K562 (cell line): ENCODE data around the gene SDHAF3. TPM values are rescaled to one million over a fixed set of nuclear protein-coding genes. Genes with fewer than 3 reads are reported as not detected.

Experiments
- CBX3 ChIP-seq, 2 experiments: IDR thresholded peaks; 1 replicate in 1 of 2; 2 replicates in 1 of 2; pipeline ENCODE4 v1.6.1; 2012; ENCODE audit warnings: inconsistent platforms in 2 of 2, low read length in 2 of 2, borderline replicate concordance in 1 of 2, control low read depth in 1 of 2
- CC2D1A ChIP-seq: fragments of 450-650 bp; IDR thresholded peaks from 2 replicates; pipeline ENCODE4 v1.6.1; 2017; ENCODE audit warnings: mild to moderate bottlenecking
- DACH1 ChIP-seq: fragments of 450-650 bp; IDR thresholded peaks from 2 replicates; pipeline ENCODE4 v1.6.1; 2018; ENCODE audit not compliant: partially characterized antibody
- EHMT2 ChIP-seq: fragments of 450-650 bp; IDR thresholded peaks from 2 replicates; pipeline ENCODE4 v1.6.1; 2018; ENCODE audit warnings: antibody characterized with exemption
- GABPA ChIP-seq: fragments of 200-800 bp; sonication (Bioruptor generic); conservative IDR thresholded peaks from 2 replicates; pipeline ENCODE4 v1.6.1; 2016; ENCODE audit warnings: low read depth, missing genetic modification characterization, missing compliant biosample characterization
- HOXB6 ChIP-seq: fragments of 250-450 bp; sonication (Bioruptor Pico); IDR thresholded peaks from 2 replicates; pipeline ENCODE4 v1.5.1; 2022; ENCODE audit warnings: mild to moderate bottlenecking, borderline replicate concordance
- MTF1 ChIP-seq: fragments of 250-450 bp; sonication (Bioruptor Pico); IDR thresholded peaks from 2 replicates; pipeline ENCODE4 v1.9.0; 2021; ENCODE audit warnings: moderate library complexity, mild to moderate bottlenecking, inconsistent platforms, borderline replicate concordance
- PHB ChIP-seq: fragments of 250-450 bp; sonication (Bioruptor Pico); IDR thresholded peaks from 2 replicates; pipeline ENCODE4 v1.5.0; 2021
- PHB2 ChIP-seq: fragments of 450-650 bp; IDR thresholded peaks from 2 replicates; pipeline ENCODE4 v1.6.1; 2017; ENCODE audit warnings: low read depth
- POLR2A ChIP-seq: fragments of 450-650 bp; conservative IDR thresholded peaks from 2 replicates; pipeline ENCODE4 v1.6.1; 2016
- RB1 ChIP-seq: fragments of 450-650 bp; IDR thresholded peaks from 2 replicates; pipeline ENCODE4 v1.6.1; 2017; ENCODE audit warnings: low read depth, mild to moderate bottlenecking
- SMC3 ChIP-seq: conservative IDR thresholded peaks from 2 replicates; pipeline ENCODE4 v1.6.1; 2011; ENCODE audit warnings: low read depth, low read length, improper control_type of control experiment; ENCODE audit not compliant: insufficient read depth
- SRSF7 ChIP-seq: fragments of 200-400 bp; formaldehyde crosslinking; optimal IDR thresholded peaks from 2 replicates; pipeline ENCODE3; 2017; ENCODE audit warnings: mild to moderate bottlenecking, low read depth, low read length
- TAF7 ChIP-seq: fragments of 450-650 bp; IDR thresholded peaks from 2 replicates; pipeline ENCODE4 v1.6.1; 2016; ENCODE audit warnings: missing genetic modification characterization, missing compliant biosample characterization
- TOE1 ChIP-seq, 2 experiments: fragments of 450-650 bp in 1 of 2; sonication (generic) in 1 of 2; formaldehyde crosslinking in 1 of 2; IDR thresholded peaks; 2 replicates each; pipeline versions ENCODE4 v1.7.1 to v1.8.0; 2016 to 2022; ENCODE audit warnings: borderline replicate concordance in 2 of 2, mild to moderate bottlenecking in 2 of 2, antibody characterized with exemption in 1 of 2, inconsistent platforms in 1 of 2, low read depth in 1 of 2, missing genetic modification reagents in 1 of 2, moderate library complexity in 1 of 2
- U2AF2 ChIP-seq: fragments of 200-400 bp; formaldehyde crosslinking; optimal IDR thresholded peaks from 2 replicates; pipeline ENCODE3; 2017; ENCODE audit warnings: low read depth, mild to moderate bottlenecking, low read length
- ZKSCAN8 ChIP-seq: fragments of 200-800 bp; sonication (Bioruptor generic); IDR thresholded peaks from 2 replicates; pipeline ENCODE4 v1.6.1; 2016; ENCODE audit warnings: missing genetic modification characterization, missing compliant biosample characterization
- ZNF175 ChIP-seq: fragments of 200-800 bp; sonication (Bioruptor generic); IDR thresholded peaks from 2 replicates; pipeline ENCODE4 v1.6.1; 2016; ENCODE audit warnings: low read depth, mild to moderate bottlenecking, missing genetic modification characterization, missing compliant biosample characterization
- ZNF24 ChIP-seq: fragments of 450-650 bp; IDR thresholded peaks from 2 replicates; pipeline ENCODE4 v1.6.1; 2016
- ZNF57 ChIP-seq: fragments of 450-650 bp; formaldehyde crosslinking; IDR thresholded peaks from 2 replicates; pipeline ENCODE4 v1.4.0; 2020; ENCODE audit warnings: mild to moderate bottlenecking, moderate library complexity
- ZNF780A ChIP-seq: fragments of 250-450 bp; sonication (Bioruptor Pico); IDR thresholded peaks from 2 replicates; pipeline ENCODE4 v1.5.0; 2021; ENCODE audit warnings: mild to moderate bottlenecking
- polyA plus RNA-seq, 8 experiments: library from polyadenylated mRNA; depleted of rRNA in 4 of 8; stranded (reverse) in 5 of 8; unstranded in 3 of 8; fragments of >200 nt; fragmentation: Nextera tagmentation in 2 of 8; fragmentation: Illumina TruSeq in 1 of 8; extraction: Ambion mirVana in 2 of 8; extraction: Trizol in 1 of 8; gene quantifications; 2 replicates each; pipeline versions ENCODE4 v1.2.1 to v1.2.3, GENCODE V29; 2011 to 2014; ENCODE audit warnings: inconsistent platforms in 1 of 8, missing spikeins in 1 of 8
- total RNA-seq, 7 experiments: library from RNA; depleted of rRNA in 6 of 7; stranded (reverse); fragments of >200 nt in 6 of 7; fragmentation: Illumina TruSeq in 2 of 7; extraction: Trizol in 2 of 7; gene quantifications; 2 replicates each; pipeline versions ENCODE4 v1.2.1 to v1.2.3, GENCODE V29; 2011 to 2021; ENCODE audit warnings: low replicate concordance in 1 of 7
- TF ChIP-seq, protein P1 (sequence below): fragments of 250-450 bp; sonication (Bioruptor Pico); IDR thresholded peaks from 2 replicates; pipeline ENCODE4 v1.8.0; 2021; ENCODE audit warnings: borderline replicate concordance, mild to moderate bottlenecking, moderate library complexity; ENCODE audit not compliant: poor library complexity, severe bottlenecking
- TF ChIP-seq, protein P2 (sequence below): fragments of 450-650 bp; IDR thresholded peaks from 2 replicates; pipeline ENCODE4 v1.6.1; 2014; ENCODE audit warnings: low read depth, mild to moderate bottlenecking, moderate library complexity, borderline replicate concordance
- TF ChIP-seq, protein P3 (sequence below): fragments of 200-800 bp; sonication (Bioruptor generic); IDR thresholded peaks from 2 replicates; pipeline ENCODE4 v1.6.1; 2017; ENCODE audit warnings: missing genetic modification characterization, missing compliant biosample characterization
- TF ChIP-seq, protein P4 (sequence below): sonication (generic); formaldehyde crosslinking; IDR thresholded peaks from 2 replicates; pipeline ENCODE4 v1.8.0; 2022; ENCODE audit warnings: missing genetic modification reagents, mild to moderate bottlenecking, moderate library complexity, borderline replicate concordance

The SDHAF3 gene
- total and polyA plus RNA-seq, 9 of the 15 experiments (the other 6 are each of a cell fraction or from before 2014, with no cell fraction given): 51.5 to 403 (median 145) TPM

DNA sequence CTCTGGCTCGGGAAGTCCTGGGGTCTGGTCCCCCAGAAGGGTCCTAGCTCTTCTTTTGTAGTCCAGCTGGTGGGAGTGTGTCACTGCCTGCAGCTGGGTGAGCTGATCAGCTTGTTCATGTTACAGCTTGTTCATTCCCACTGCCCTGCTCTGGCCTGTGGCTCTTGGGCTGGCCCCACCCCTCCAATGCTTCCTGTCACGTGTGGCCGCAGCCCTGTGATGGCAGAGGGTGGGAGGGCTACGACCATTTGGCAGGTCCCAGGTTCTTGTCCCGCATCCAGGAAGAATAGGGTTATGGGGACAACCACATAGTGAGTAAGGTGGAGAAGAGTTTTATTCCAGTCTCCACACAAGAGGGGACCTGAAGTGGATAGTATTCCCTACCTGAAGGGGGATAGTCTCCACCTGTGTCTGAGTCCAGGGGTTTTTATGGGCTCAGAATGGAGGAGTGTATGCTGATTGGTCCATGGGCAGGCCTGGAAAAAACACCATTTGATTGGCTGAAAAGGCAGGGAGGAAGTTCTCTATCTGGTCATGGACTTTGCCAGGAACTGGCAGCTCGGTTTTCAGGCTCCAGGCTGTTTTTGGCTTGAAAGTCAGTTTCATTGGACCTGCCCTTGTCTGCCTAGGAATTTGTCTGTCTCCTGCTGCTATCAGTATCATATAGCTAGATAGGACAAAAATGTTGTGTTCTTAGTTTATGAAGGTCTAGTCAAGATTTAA, 13.1 kb downstream of the SDHAF3 start (continued):
- TF ChIP-seq, protein P1, sequence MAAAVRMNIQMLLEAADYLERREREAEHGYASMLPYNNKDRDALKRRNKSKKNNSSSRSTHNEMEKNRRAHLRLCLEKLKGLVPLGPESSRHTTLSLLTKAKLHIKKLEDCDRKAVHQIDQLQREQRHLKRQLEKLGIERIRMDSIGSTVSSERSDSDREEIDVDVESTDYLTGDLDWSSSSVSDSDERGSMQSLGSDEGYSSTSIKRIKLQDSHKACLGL: no peak
- TF ChIP-seq HOXB6 (no peak), RB1 (no peak), GABPA (tag) (0 out of 2 replicates have a peak, but pooled peaks have one; percentile 34), CC2D1A (peak; percentile 74), U2AF2 (no peak), PHB2 (no peak), MTF1 (no peak), ZNF780A (no peak), SMC3 (no peak), ZNF175 (CRISPR knock-in tag) (no peak), PHB (CRISPR knock-in tag) (no peak), POLR2A (peak; percentile 49; the same call in 1 of the 2 replicates), ZNF24 (no peak), TOE1 (IDR thresholded peaks at IDR 0.05; ENCODE audit: borderline replicate concordance) (no peak), TOE1 (CRISPR knock-in tag; IDR thresholded peaks at IDR 0.05; ENCODE audit: borderline replicate concordance, low read depth) (no peak), EHMT2 (no peak), CBX3 (IDR thresholded peaks at IDR 0.05; ENCODE audit: borderline replicate concordance in 1 of 2, low read length in 2 of 2) (peak in 1 of 2 experiments; percentile 83; a peak in 1 of 3 replicates), DACH1 (no peak), ZKSCAN8 (no peak), ZNF57 (CRISPR knock-in tag) (no peak), SRSF7 (no peak), TAF7 (no peak)
- TF ChIP-seq, protein P2, sequence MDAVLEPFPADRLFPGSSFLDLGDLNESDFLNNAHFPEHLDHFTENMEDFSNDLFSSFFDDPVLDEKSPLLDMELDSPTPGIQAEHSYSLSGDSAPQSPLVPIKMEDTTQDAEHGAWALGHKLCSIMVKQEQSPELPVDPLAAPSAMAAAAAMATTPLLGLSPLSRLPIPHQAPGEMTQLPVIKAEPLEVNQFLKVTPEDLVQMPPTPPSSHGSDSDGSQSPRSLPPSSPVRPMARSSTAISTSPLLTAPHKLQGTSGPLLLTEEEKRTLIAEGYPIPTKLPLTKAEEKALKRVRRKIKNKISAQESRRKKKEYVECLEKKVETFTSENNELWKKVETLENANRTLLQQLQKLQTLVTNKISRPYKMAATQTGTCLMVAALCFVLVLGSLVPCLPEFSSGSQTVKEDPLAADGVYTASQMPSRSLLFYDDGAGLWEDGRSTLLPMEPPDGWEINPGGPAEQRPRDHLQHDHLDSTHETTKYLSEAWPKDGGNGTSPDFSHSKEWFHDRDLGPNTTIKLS: no peak
- TF ChIP-seq, protein P3, sequence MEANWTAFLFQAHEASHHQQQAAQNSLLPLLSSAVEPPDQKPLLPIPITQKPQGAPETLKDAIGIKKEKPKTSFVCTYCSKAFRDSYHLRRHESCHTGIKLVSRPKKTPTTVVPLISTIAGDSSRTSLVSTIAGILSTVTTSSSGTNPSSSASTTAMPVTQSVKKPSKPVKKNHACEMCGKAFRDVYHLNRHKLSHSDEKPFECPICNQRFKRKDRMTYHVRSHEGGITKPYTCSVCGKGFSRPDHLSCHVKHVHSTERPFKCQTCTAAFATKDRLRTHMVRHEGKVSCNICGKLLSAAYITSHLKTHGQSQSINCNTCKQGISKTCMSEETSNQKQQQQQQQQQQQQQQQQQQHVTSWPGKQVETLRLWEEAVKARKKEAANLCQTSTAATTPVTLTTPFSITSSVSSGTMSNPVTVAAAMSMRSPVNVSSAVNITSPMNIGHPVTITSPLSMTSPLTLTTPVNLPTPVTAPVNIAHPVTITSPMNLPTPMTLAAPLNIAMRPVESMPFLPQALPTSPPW (CRISPR knock-in tag): peak; percentile 53; the same call in 1 of the 2 replicates
- TF ChIP-seq, protein P4, sequence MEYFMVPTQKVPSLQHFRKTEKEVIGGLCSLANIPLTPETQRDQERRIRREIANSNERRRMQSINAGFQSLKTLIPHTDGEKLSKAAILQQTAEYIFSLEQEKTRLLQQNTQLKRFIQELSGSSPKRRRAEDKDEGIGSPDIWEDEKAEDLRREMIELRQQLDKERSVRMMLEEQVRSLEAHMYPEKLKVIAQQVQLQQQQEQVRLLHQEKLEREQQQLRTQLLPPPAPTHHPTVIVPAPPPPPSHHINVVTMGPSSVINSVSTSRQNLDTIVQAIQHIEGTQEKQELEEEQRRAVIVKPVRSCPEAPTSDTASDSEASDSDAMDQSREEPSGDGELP (CRISPR knock-in tag): peak; percentile 20; the same call in 1 of the 2 replicates
